Measurements from ENCODE around the gene WWOX.
"Not testable (repeated sequence)": the region's sequence is repeated elsewhere in the genome, so short reads cannot be mapped to it uniquely, and the experiment has no call there.

WWOX gene

DNA sequence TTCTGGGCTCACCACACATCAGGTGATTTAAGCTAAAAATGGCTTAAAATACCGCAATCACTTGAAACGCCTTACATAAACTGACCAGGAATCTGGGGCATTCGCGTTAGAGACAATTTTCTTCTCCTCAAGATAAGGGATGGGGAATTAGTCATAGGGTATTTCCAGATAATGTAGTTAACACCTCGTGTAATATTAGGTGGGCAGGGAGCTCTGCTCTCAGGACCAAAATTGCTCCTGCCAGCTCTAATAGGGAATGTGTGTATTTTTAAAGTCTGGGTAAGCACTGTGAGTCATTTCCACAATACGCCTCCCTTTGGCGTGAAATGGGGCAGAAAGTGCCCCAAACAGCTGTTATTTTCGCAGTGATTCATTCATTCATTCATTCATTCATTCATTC lies 1092.5 kb downstream of the WWOX start:
- in situ Hi-C loops (cut with MboI; ENCODE audit: low pct_unique_long_range_greater_than_20kb, low sequenced_read_pairs), result no loop called here
- DNase-seq, result no peak

DNA sequence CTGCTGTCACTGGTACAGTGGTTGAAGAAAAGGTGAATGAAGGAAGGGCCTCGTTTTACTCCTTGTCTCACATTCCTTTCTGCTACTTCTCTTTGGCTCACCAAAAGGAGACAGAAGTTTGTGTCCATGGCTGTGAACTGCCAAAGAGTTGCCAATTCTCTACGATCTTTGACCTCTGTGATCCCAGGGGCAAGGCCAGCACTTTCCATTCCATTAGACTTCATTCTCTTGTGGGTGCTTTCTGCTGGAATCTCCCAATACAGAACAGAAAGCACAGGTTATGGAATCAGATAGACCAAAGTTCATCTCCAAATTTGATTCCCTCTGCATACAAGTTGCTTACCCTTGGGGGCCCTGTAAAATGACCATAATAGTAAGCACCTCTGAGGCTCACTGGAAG lies 1093.5 kb downstream of the WWOX start:
- in situ Hi-C loops (cut with MboI; ENCODE audit: low pct_unique_long_range_greater_than_20kb, low sequenced_read_pairs), result no loop called here
- no peak for DNase-seq

DNA sequence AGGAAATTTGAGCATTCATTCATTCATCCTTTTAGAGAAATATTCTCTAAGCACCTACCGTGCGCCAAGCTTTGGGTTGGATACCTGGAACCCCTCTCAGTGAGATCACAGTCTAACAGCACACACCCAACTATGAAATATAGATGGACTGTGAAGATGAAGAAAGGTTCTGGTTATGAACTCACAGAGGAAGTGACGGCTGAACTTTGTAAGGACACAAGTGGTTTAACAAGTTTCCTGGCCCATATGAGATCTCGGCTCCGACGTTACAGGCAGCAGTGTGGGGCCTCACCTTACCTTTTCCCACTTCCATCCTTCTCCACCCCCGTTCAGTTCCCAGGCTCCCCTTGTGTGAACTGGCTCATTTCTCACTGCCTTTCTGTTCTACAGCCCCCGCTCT lies 1094.8 kb downstream of the WWOX start:
- no peak for DNase-seq
- in situ Hi-C loops (cut with MboI; ENCODE audit: low pct_unique_long_range_greater_than_20kb, low sequenced_read_pairs), result no loop called here

DNA sequence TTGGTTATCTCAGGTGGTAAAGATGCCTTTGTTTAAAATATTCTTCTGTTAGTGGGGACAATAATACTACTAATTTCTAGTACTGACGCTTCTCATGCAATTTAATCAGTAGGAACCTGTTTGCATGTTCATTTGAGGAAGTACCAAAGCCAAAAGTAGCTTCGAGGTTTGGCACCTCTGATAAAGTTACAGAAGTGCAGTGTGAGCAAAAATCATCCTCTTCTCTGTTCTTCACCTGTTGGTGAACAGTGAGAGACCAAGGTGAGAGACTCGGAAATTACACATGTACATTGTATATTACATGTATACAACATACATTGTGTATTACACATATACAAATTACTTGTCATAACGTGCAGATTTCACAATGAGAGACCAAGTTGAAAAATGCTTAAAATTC lies 1096.5 kb downstream of the WWOX start:
- DNase-seq, result no peak
- in situ Hi-C loops (cut with MboI; ENCODE audit: low pct_unique_long_range_greater_than_20kb, low sequenced_read_pairs), result no loop called here

DNA sequence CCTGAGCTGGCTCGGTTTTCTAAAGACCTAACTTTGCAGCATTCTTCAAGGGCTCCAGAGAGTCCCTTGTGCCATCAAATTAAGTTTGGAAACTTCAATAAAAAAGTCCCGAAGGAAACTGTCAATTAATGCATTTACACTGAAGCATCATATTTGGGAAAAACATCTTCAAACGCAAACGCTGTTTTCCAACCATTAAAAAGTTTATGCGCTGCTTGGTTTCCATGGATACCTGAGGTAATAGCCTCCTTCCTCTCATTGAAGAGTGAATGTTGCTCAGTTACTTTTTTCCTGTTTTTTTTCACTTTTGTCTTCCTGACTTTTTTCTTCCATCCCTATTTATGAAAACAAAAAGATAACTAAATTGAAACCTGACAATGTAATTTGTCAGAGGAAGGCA lies 1102.0 kb downstream of the WWOX start:
- no peak for DNase-seq
- in situ Hi-C loops (cut with MboI; ENCODE audit: low pct_unique_long_range_greater_than_20kb, low sequenced_read_pairs), result no loop called here

DNA sequence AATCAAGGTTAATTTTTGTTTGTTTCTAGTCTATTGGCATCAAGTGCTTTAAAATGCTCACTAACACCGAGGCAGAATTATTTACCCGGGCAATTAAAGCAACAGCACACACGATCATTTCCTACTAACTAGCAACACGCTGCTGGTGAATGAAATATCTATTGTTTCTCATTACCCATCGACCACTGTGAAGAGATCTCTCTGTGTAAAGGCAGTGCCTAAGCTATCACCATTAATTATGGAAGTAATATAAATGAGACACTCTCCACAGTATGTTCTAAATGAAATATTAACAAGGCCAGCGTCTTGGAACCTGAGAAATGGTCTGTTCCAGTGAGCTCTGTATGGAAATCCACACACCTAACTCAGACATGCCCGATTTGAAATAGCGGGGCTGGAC lies 1103.5 kb downstream of the WWOX start:
- in situ Hi-C loops (cut with MboI; ENCODE audit: low pct_unique_long_range_greater_than_20kb, low sequenced_read_pairs), result no loop called here
- no peak for DNase-seq

DNA sequence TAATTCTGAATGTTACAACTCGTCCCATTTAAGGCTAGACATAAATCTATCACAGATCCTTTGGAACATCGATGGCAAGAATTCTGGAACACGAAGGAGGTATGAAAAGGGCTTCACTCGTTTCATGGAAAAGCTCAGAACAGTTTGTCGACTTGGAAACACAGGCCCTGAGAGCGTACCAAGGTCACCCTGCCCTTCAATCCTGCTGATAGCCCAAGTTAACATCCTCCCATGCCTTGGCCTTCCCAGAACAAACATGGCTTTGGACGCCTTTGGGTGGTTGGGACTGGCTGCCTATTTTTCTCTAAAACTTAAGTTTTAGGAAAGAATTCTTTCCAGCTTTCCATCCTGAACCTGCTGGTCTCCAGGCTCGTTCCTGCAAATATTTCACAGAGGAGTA lies 1105.0 kb downstream of the WWOX start:
- DNase-seq, result no peak
- in situ Hi-C loops (cut with MboI; ENCODE audit: low pct_unique_long_range_greater_than_20kb, low sequenced_read_pairs), result no loop called here

DNA sequence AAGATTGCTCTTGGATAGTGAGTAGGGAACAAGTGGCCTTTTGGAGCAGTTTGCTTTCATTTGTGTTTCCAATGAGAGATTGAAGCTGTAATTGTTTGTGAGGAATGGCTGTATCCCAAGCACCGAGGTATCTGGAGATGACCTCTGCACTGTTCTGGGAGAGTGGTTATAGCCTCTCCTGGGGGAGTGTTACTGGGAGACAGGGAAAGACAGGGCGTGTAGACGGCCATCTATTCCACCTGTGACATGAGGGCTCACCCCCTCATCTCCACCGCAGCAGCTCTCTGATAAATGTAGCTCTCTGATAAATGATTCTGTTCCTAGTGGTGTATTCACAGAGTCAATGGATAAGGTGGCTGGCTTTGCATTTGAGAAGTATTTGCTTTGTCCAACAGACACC lies 1107.4 kb downstream of the WWOX start:
- in situ Hi-C loops (cut with MboI; ENCODE audit: low pct_unique_long_range_greater_than_20kb, low sequenced_read_pairs), result no loop called here
- no peak for DNase-seq

DNA sequence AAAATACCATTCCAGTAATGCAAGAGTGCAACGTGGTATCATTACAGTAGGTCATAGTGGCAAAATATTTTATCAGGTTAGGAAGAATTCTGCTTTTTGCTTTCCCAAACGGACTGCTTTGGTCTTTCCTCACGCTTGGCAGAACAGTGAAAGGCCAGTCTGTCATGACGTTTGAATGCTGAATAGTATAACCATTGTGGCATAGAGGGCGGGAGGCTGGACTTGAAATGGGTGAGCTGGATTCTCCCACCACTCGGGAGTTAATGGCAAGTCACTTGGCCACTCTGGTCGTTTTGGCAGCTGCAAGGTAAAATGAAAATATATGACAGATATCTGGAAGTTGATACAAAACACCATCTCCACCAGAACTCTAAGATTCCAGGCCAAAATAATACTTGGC lies 1109.9 kb downstream of the WWOX start:
- no peak for DNase-seq
- in situ Hi-C loops (cut with MboI; ENCODE audit: low pct_unique_long_range_greater_than_20kb, low sequenced_read_pairs), result no loop called here

DNA sequence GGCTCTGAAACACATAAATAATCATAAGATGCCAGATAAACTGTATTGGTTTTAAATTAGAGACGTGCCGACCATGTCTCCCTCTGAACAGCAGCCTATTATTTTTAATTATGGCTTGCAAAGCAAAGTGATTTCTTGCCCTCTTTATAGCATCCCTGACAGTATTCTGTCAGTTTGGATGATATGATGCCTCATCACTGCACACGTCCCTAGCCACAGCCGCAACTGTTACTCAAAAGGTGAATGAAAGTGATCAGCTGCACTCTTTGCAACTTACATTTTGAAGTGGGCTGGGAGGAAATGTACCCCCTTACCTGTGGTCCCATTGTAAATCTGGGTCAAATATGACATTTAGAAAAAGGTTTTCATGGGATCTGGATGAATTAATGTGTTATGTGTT lies 1111.2 kb downstream of the WWOX start:
- in situ Hi-C loops (cut with MboI; ENCODE audit: low pct_unique_long_range_greater_than_20kb, low sequenced_read_pairs), result no loop called here
- no peak for DNase-seq

DNA sequence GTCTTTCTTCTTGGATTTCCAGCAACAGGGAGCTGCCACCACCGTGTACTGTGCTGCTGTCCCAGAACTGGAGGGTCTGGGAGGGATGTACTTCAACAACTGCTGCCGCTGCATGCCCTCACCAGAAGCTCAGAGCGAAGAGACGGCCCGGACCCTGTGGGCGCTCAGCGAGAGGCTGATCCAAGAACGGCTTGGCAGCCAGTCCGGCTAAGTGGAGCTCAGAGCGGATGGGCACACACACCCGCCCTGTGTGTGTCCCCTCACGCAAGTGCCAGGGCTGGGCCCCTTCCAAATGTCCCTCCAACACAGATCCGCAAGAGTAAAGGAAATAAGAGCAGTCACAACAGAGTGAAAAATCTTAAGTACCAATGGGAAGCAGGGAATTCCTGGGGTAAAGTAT lies 1112.1 kb downstream of the WWOX start:
- in situ Hi-C loops (cut with MboI; ENCODE audit: low pct_unique_long_range_greater_than_20kb, low sequenced_read_pairs), result no loop called here
- DNase-seq, result no peak

DNA sequence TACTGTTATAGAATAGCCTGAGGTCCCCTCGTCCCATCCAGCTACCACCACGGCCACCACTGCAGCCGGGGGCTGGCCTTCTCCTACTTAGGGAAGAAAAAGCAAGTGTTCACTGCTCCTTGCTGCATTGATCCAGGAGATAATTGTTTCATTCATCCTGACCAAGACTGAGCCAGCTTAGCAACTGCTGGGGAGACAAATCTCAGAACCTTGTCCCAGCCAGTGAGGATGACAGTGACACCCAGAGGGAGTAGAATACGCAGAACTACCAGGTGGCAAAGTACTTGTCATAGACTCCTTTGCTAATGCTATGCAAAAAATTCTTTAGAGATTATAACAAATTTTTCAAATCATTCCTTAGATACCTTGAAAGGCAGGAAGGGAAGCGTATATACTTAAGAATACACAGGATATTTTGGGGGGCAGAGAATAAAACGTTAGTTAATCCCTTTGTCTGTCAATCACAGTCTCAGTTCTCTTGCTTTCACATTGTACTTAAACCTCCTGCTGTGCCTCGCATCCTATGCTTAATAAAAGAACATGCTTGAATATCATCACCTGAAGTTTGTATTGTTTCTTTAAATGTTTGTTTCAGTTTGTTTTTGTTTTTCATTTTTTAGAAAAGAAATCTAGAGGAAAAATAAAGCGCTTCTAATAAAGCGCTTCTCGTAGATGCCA lies 1112.8 kb downstream of the WWOX start:
- in situ Hi-C loops (cut with MboI; ENCODE audit: low pct_unique_long_range_greater_than_20kb, low sequenced_read_pairs), result no loop called here
- no peak for DNase-seq

DNA sequence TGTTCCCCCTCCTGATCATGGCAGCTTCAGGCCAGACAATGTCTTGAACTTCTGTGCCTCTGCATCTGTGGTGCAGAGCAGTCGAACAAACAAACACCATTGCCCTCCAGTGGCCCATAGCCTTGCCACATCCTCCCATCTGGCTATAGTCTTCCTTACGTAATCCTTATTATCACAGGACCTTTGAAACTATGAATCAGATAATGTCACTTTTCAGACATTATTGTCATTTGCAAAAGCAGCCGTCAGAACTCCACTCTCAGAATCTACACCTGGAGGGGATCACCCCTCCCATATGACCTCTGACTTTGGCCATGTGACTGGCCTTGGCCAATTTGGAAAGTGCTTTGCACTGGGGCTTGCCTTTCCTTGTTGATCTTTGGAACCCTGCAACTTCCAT lies 1113.8 kb downstream of the WWOX start:
- peak; percentile 9 for DNase-seq

DNA sequence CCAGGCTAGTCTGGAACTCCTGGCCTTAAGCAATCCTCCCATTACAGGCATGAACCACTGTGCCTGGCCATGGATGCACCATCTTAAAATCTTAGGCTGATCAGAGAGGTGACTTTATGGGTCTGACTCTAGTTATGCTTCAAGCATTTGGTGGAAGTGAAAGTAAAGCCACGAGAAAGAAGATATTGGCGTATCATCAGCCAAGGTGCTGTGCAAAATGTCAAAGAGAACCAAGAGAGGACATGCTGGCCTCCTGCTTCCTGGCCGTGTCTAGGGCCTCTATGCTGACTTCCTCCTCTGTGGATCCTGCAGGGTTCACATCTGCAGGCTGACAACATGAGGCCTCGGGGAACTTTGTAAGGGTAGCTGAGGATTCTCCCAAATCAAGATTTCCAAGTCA lies 1115.8 kb downstream of the WWOX start:
- in situ Hi-C loops (cut with MboI; ENCODE audit: low pct_unique_long_range_greater_than_20kb, low sequenced_read_pairs), result no loop called here
- no peak for DNase-seq

More for the DNA sequence above, 1113.8 kb downstream of the WWOX start:
- in situ Hi-C loops (cut with MboI; ENCODE audit: low pct_unique_long_range_greater_than_20kb, low sequenced_read_pairs), result no loop called here

DNA sequence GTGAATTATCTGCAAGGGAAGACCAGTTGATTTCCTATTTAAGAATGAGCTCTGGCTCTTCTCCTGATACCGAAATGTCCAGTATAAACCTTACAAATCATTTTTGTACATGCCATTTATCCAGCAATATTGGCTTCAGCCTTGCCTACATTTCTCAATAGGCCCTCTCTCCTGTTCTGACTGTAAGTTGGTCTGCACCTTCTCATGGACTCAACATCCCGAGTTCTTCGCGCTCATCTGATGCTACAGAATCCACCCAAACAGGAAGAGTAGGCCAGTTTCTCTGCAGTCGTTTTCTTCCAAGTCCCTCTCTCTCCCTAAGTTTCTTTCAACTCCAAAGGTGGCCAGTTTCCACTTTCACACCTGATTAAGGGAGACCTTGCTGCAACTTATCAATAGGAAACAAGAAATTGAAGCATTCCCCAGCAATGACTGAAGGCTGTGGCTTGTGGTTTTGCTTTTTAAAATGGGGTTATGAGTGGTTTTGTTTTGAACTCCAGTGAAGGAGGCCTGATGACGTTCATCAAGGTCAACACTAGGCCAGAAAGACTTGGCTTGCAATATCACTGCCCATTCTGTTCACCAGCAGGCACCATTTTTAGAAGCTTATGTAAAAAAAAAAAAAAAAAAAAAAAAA lies 1118.0 kb downstream of the WWOX start:
- peak; percentile 1 for DNase-seq
- in situ Hi-C loops (cut with MboI; ENCODE audit: low pct_unique_long_range_greater_than_20kb, low sequenced_read_pairs), result no loop called here

DNA sequence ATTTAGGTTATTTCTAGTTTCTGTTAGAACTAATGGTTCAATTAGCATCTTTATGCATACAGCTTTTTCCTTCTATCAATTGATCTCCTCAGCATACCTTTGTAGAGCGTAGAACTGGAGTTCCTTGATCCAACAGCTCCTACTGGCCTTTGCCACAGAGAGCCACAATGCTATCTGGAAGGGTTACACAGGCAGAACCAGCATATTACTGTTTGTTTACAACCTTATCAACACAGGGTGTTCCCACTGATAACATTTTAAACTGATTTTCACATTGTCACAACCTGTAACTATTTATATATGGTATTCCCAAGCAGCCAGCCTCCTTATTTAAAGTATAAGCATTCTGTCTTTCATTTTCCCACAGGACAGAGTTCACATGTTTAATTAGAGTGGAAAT lies 1118.9 kb downstream of the WWOX start:
- in situ Hi-C loops (cut with MboI; ENCODE audit: low pct_unique_long_range_greater_than_20kb, low sequenced_read_pairs), result no loop called here
- no peak for DNase-seq

DNA sequence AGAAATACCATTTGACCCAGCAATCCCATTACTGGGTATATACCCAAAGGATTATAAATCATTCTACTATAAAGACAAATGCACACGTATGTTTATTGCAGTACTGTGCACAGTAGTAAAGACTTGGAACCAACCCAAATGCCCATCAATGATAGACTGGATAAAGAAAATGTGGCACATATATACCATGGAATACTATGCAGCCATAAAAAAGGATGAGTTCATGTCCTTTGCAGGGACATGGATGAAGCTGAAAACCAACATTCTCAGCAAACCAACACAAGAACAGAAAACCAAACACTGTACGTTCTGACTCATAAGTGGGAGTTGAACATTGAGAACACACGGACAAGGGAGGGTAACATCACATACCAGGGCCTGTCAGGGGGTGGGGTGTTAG lies 1126.5 kb downstream of the WWOX start:
- in situ Hi-C loops (cut with MboI; ENCODE audit: low pct_unique_long_range_greater_than_20kb, low sequenced_read_pairs), result not testable (repeated sequence)

DNA sequence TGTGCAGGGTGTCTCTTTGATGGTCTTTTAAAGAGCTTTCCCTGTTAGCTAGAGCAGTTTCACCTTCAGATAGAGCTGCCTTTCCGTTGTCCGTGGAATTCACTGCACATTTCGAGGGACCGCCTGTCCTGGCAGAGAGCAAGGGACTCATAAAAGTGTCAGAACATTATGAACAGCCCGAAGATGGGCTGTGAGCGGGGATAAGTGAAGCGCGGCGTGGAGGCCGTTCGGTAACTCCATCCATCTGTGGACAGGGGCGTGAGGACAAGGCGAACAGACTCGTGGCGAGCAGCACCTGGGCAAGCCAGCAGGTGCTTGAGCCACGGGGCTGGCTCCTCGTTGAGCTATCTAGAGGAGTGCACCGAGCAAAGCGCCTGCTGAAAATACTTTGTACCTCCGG lies 1129.9 kb downstream of the WWOX start:
- in situ Hi-C loops (cut with MboI; ENCODE audit: low pct_unique_long_range_greater_than_20kb, low sequenced_read_pairs), result no loop called here
- no peak for DNase-seq

More for the DNA sequence above, 1126.5 kb downstream of the WWOX start:
- DNase-seq, result not testable (repeated sequence)

DNA sequence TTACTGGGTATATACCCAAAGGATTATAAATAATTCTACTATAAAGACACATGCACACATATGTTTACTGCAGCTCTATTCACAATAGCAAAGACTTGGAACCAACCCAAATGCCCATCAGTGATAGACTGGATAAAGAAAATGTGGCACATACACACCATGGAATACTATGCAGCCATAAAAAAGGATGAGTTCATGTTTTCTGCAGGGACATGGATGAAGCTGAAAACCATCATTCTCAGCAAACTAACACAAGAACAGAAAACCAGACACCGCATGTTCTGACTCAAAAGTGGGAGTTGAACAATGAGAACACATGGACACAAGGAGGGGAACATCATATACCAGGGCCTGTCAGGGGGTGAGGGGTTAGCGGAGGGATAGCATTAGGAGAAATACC lies 1146.2 kb downstream of the WWOX start:
- in situ Hi-C loops (cut with MboI; ENCODE audit: low pct_unique_long_range_greater_than_20kb, low sequenced_read_pairs); DNase-seq: not testable (repeated sequence)

DNA sequence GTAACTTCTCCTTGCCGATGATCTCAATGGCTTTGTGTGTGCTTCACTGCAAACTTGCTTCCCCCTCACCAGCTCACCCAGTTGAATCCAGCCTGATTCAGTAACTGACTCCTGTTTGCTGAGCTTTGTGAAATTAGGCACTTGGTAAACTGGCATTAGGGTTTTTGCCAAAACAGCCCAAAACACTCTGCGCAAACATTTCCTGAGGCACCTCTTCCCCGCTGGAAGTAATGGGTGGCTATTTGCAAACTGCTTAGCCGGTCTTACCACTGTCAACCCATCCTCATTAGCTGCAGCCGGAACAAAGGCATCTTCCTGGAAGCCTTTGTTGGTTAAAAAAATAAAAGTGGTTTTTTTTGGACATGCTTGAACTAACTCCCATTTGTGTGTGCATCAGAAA lies 1147.9 kb downstream of the WWOX start:
- in situ Hi-C loops (cut with MboI; ENCODE audit: low pct_unique_long_range_greater_than_20kb, low sequenced_read_pairs), result no loop called here
- DNase-seq, result no peak

DNA sequence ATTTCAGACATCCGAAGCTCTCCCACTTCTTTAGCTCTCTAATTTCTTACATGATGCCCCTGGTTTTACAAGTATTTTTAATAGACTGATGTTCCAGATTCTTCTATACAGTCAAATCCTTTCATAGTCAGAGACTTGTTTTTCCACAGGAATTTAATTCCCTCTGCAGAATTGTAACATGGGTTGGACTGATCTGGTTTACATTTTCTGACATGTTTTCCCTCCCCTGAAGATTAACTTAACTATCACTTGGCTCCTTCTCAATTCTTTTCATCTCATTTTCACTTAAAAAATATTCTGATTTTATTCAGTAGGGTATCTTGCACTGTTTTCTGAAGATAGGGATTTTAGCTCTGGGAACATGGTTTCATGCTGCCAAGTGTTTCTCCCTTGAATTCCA lies 1148.9 kb downstream of the WWOX start:
- in situ Hi-C loops (cut with MboI; ENCODE audit: low pct_unique_long_range_greater_than_20kb, low sequenced_read_pairs), result no loop called here
- DNase-seq, result no peak
